ENCODE results near the gene DGKE. TPM values are rescaled to one million over a fixed set of nuclear protein-coding genes. Genes with fewer than 3 reads are reported as not detected.

The DGKE gene
- total and polyA plus RNA-seq, 2 donors from 2014 or later: 1.9 to 8.7 TPM

- Histone ChIP-seq H3K36me3 (ENCODE audit: control insufficient read depth in 2 of 3, insufficient read depth in 3 of 3, low read length in 3 of 3) (no peaks in the 10 kb centered on the region), H3K27ac (ENCODE audit: low read depth in 2 of 2, low read length in 2 of 2) (no peak overlapping the region), H3K4me1 (ENCODE audit: control insufficient read depth in 2 of 3, insufficient read depth in 2 of 3, low read depth in 1 of 3, low read length in 3 of 3) (no peaks in the 10 kb centered on the region), H3K4me3 (ENCODE audit: low read length in 3 of 3) (no peak overlapping the region), H3K27me3 (ENCODE audit: control insufficient read depth, insufficient read depth, low read length) (no peaks in the 10 kb centered on the region), H3K9ac (ENCODE audit: low read length in 3 of 3) (no peak overlapping the region), H3K9me3 (ENCODE audit: control insufficient read depth in 2 of 3, insufficient read depth in 1 of 3, low read length in 3 of 3) (no peaks in the 10 kb centered on the region)
- FAIRE-seq (no peak), DNase-seq (no peak)
- intact Hi-C loops (cut with DNase I): no loop called here
- TF ChIP-seq CTCF (IDR thresholded peaks at IDR 0.05; ENCODE audit: borderline replicate concordance, extremely low read depth, insufficient read depth): no peak
These were observed 32.3 kb upstream of the DGKE start for GRCh38 chr17:56801459-56802178.

GRCh38 chr17:56803071-56803470 lies 30.9 kb upstream of the DGKE start:
- intact Hi-C loops (cut with DNase I): no loop called here
- Histone ChIP-seq H3K4me1 (ENCODE audit: control insufficient read depth in 2 of 3, insufficient read depth in 2 of 3, low read depth in 1 of 3, low read length in 3 of 3) (no peaks in the 10 kb centered on the region), H3K36me3 (ENCODE audit: control insufficient read depth in 2 of 3, insufficient read depth in 3 of 3, low read length in 3 of 3) (no peaks in the 10 kb centered on the region), H3K9me3 (ENCODE audit: control insufficient read depth in 2 of 3, insufficient read depth in 1 of 3, low read length in 3 of 3) (no peaks in the 10 kb centered on the region), H3K4me3 (ENCODE audit: low read length in 3 of 3) (no peak overlapping the region), H3K27ac (ENCODE audit: low read depth in 2 of 2, low read length in 2 of 2) (no peak overlapping the region), H3K27me3 (ENCODE audit: control insufficient read depth, insufficient read depth, low read length) (no peaks in the 10 kb centered on the region), H3K9ac (ENCODE audit: low read length in 3 of 3) (no peak overlapping the region)
- FAIRE-seq (no peak), DNase-seq (no peak)
- TF ChIP-seq CTCF (IDR thresholded peaks at IDR 0.05; ENCODE audit: borderline replicate concordance, extremely low read depth, insufficient read depth): no peak

- Histone ChIP-seq H3K27me3 (ENCODE audit: control insufficient read depth, insufficient read depth, low read length) (no peaks in the 10 kb centered on the region), H3K9ac (ENCODE audit: low read length in 3 of 3) (no peak overlapping the region), H3K4me3 (ENCODE audit: low read length in 3 of 3) (no peak overlapping the region), H3K9me3 (ENCODE audit: control insufficient read depth in 2 of 3, insufficient read depth in 1 of 3, low read length in 3 of 3) (no peaks in the 10 kb centered on the region), H3K27ac (ENCODE audit: low read depth in 2 of 2, low read length in 2 of 2) (no peak overlapping the region), H3K36me3 (ENCODE audit: control insufficient read depth in 2 of 3, insufficient read depth in 3 of 3, low read length in 3 of 3) (no peaks in the 10 kb centered on the region), H3K4me1 (ENCODE audit: control insufficient read depth in 2 of 3, insufficient read depth in 2 of 3, low read depth in 1 of 3, low read length in 3 of 3) (no peaks in the 10 kb centered on the region)
- DNase-seq (no peak), FAIRE-seq (no peak)
- TF ChIP-seq CTCF (IDR thresholded peaks at IDR 0.05; ENCODE audit: borderline replicate concordance, extremely low read depth, insufficient read depth): no peak
- intact Hi-C loops (cut with DNase I): no loop called here
These were observed 29.5 kb upstream of the DGKE start for GRCh38 chr17:56804454-56804853.

- FAIRE-seq: no peak
- H3K27me3 ChIP-seq (ENCODE audit: control insufficient read depth, insufficient read depth, low read length): no peaks in the 10 kb centered on the region
- DNase-seq: no peak
- H3K9me3 ChIP-seq (ENCODE audit: control insufficient read depth in 2 of 3, insufficient read depth in 1 of 3, low read length in 3 of 3): no peaks in the 10 kb centered on the region
- no peaks in the 10 kb centered on the region for H3K36me3 ChIP-seq (ENCODE audit: control insufficient read depth in 2 of 3, insufficient read depth in 3 of 3, low read length in 3 of 3)
- no peak overlapping the region for H3K27ac ChIP-seq (ENCODE audit: low read depth in 2 of 2, low read length in 2 of 2)
- intact Hi-C loops (cut with DNase I): no loop called here
- H3K4me3 ChIP-seq (ENCODE audit: low read length in 3 of 3): no peak overlapping the region
- TF ChIP-seq CTCF (IDR thresholded peaks at IDR 0.05; ENCODE audit: borderline replicate concordance, extremely low read depth, insufficient read depth): no peak
- no peaks in the 10 kb centered on the region for H3K4me1 ChIP-seq (ENCODE audit: control insufficient read depth in 2 of 3, insufficient read depth in 2 of 3, low read depth in 1 of 3, low read length in 3 of 3)
- no peak overlapping the region for H3K9ac ChIP-seq (ENCODE audit: low read length in 3 of 3)
These were observed 27.0 kb upstream of the DGKE start for GRCh38 chr17:56806949-56807348.
